HCT116 (cell line): Measurements from ENCODE around the gene SCAANT1. TPM values are rescaled to one million over a fixed set of nuclear protein-coding genes. Genes with fewer than 3 reads are reported as not detected.

Experiments
- ATAC-seq: fragments of 200-7000 bp; cut with Tn5 transposase; 2 replicates; pipeline ENCODE4 v1.9.1; 2020; ENCODE audit warnings: mild to moderate bottlenecking, moderate library complexity
- BruUV-seq: library from RNA; stranded (reverse); fragments of 400-500 nt; replicated peaks from 2 replicates; lab custom pipeline; 2021; lab: Mats Ljungman, UMichigan
- CTCF ChIA-PET: fragments of 300-600 bp; sonication (Branson Sonifier 250); formaldehyde crosslinking; loops from one replicate; lab custom pipeline; 2021; ENCODE audit warnings: antibody characterized with exemption; lab: Charles Lee
- POLR2A ChIA-PET: fragments of 300-600, 350-600 bp; sonication (Branson Sonifier 250); formaldehyde crosslinking; loops from one replicate; lab custom pipeline; 2021; ENCODE audit warnings: antibody characterized with exemption; lab: Charles Lee
- RAD21 ChIA-PET, 2 experiments: fragments of 300-600 bp; sonication (Branson Sonifier 250); formaldehyde crosslinking; loops; one replicate each; lab custom pipeline; 2023; ENCODE audit warnings: low total read pairs in 2 of 2; ENCODE audit not compliant: uncharacterized antibody in 2 of 2, unreplicated experiment in 2 of 2, low non-redundant PET in 1 of 2; lab: Charles Lee
- DNase-seq: peaks from one replicate; pipeline ENCODE4 v3.0.0-alpha.2; 2010; ENCODE audit warnings: low read depth, low spot score
- H2AFZ ChIP-seq: fragments of 200-600 bp; shearing (Covaris generic), sonication (generic); 2 replicates; pipeline ENCODE4 v1.6.1; 2017; ENCODE audit warnings: low read depth, mixed run types, mixed read lengths, antibody characterized with exemption, low read length; ENCODE audit not compliant: poor library complexity, severe bottlenecking
- H3K27ac ChIP-seq: 2 replicates; pipeline ENCODE4 v1.5.1; 2012; ENCODE audit warnings: low read depth, low read length
- H3K27me3 ChIP-seq: fragments of 200-600 bp; sonication (generic); 2 replicates; pipeline ENCODE4 v1.6.1; 2016; ENCODE audit warnings: mixed run types, low read length, mixed read lengths; ENCODE audit not compliant: insufficient read depth
- H3K36me3 ChIP-seq, 2 experiments: fragments of 200-500 bp in 1 of 2; fragments of 200-600 bp in 1 of 2; sonication (Bioruptor generic) in 1 of 2; sonication (generic) in 1 of 2; 2 replicates each; pipeline versions ENCODE4 v1.5.1 to v1.6.1; 2014 to 2016; ENCODE audit warnings: low read length in 2 of 2, inconsistent platforms in 1 of 2, mixed read lengths in 1 of 2, mixed run types in 1 of 2; ENCODE audit not compliant: insufficient read depth in 2 of 2, control insufficient read depth in 1 of 2
- H3K4me1 ChIP-seq, 2 experiments: fragments of 200-600 bp in 1 of 2; sonication (generic) in 1 of 2; 2 replicates each; pipeline versions ENCODE4 v1.5.1 to v1.6.1; 2012 to 2017; ENCODE audit warnings: low read length in 2 of 2, inconsistent platforms in 1 of 2, mild to moderate bottlenecking in 1 of 2, mixed read lengths in 1 of 2, mixed run types in 1 of 2, moderate library complexity in 1 of 2; ENCODE audit not compliant: insufficient read depth in 2 of 2, control insufficient read depth in 1 of 2
- H3K4me2 ChIP-seq: fragments of 200-600 bp; sonication (generic); 2 replicates; pipeline ENCODE4 v1.6.1; 2017; ENCODE audit warnings: mixed run types, low read length, mixed read lengths
- H3K4me3 ChIP-seq, 2 experiments: fragments of 200-600 bp in 1 of 2; sonication (generic) in 1 of 2; replicated peaks in 1 of 2; 2 replicates each; pipeline ENCODE4 v1.5.1; 2011 to 2016; ENCODE audit warnings: low read length in 2 of 2, control low read depth in 1 of 2, low read depth in 1 of 2, mild to moderate bottlenecking in 1 of 2, mixed read lengths in 1 of 2, mixed run types in 1 of 2
- H3K79me2 ChIP-seq: fragments of 200-600 bp; sonication (generic); 2 replicates; pipeline ENCODE4 v1.6.1; 2017; ENCODE audit warnings: mild to moderate bottlenecking, mixed run types, low read length, moderate library complexity, mixed read lengths; ENCODE audit not compliant: insufficient read depth
- H3K9ac ChIP-seq: fragments of 200-600 bp; sonication (generic); 2 replicates; pipeline ENCODE4 v1.6.1; 2016; ENCODE audit warnings: low read length, mixed read lengths
- H3K9me2 ChIP-seq: fragments of 200-600 bp; sonication (generic), shearing (Covaris generic); 2 replicates; pipeline ENCODE4 v1.6.1; 2017; ENCODE audit warnings: mixed run types, mild to moderate bottlenecking, moderate library complexity; ENCODE audit not compliant: insufficient read depth
- H3K9me3 ChIP-seq, 2 experiments: fragments of 200-500 bp in 1 of 2; fragments of 200-600 bp in 1 of 2; sonication (Bioruptor generic) in 1 of 2; sonication (generic) in 1 of 2; 2 replicates each; pipeline ENCODE4 v1.6.1; 2014 to 2017; ENCODE audit warnings: low read length in 2 of 2, mixed read lengths in 2 of 2, inconsistent platforms in 1 of 2, low read depth in 1 of 2, mild to moderate bottlenecking in 1 of 2, mixed run types in 1 of 2, moderate library complexity in 1 of 2; ENCODE audit not compliant: control insufficient read depth in 1 of 2, insufficient read depth in 1 of 2
- H4K20me1 ChIP-seq: fragments of 200-600 bp; sonication (generic), shearing (Covaris generic); 2 replicates; pipeline ENCODE4 v1.6.1; 2017; ENCODE audit warnings: mixed run types, mild to moderate bottlenecking, moderate library complexity; ENCODE audit not compliant: insufficient read depth
- ATF3 ChIP-seq: IDR thresholded peaks from 2 replicates; pipeline ENCODE4 v1.6.1; 2012
- CBX3 ChIP-seq: IDR thresholded peaks from 2 replicates; pipeline ENCODE4 v1.6.1; 2012; ENCODE audit warnings: low read depth
- CEBPB ChIP-seq: IDR thresholded peaks from 2 replicates; pipeline ENCODE4 v1.6.1; 2012; ENCODE audit warnings: low read depth
- POLR2A ChIP-seq: IDR thresholded peaks from 2 replicates; pipeline ENCODE4 v1.7.0; 2011; ENCODE audit warnings: borderline replicate concordance; ENCODE audit not compliant: insufficient read depth, insufficient read length; ENCODE audit errors: extremely low read depth
- REST ChIP-seq: IDR thresholded peaks from 2 replicates; pipeline ENCODE4 v1.6.1; 2012; ENCODE audit warnings: low read depth
- SIN3A ChIP-seq: IDR thresholded peaks from 2 replicates; pipeline ENCODE4 v1.6.1; 2012; ENCODE audit warnings: low read depth
- ZFX ChIP-seq: fragments of 450-650 bp; IDR thresholded peaks from 2 replicates; pipeline ENCODE4 v1.6.1; 2017
- ZNF274 ChIP-seq: fragments of 200-500 bp; sonication (Bioruptor generic); IDR thresholded peaks from 2 replicates; pipeline ENCODE4 v1.6.1; 2014; ENCODE audit warnings: mild to moderate bottlenecking, low read depth, low read length, inconsistent platforms
- intact Hi-C: fragments of 100-400 bp; cut with micrococcal nuclease; formaldehyde crosslinking; loops from 2 replicates; pipeline ENCODE4 v1.10.0; 2022
- total RNA-seq: library from RNA; stranded (reverse); gene quantifications from one replicate; pipeline ENCODE4 v1.2.1, GENCODE V29; 2021; ENCODE audit not compliant: unreplicated experiment

SCAANT1 gene
- total RNA-seq, 1 experiment from 2014 or later, result not detected

GRCh38 chr3:63950698-63951097 lies 38.5 kb upstream of the SCAANT1 start:
- ChIA-PET RAD21 (no interaction called here), CTCF (interaction anchor here (0.9 kb wide), 1 partner anchor 10 kb away, joined by 6 read pairs; no protein-coding TSS in a partner anchor), POLR2A (no interaction called here)
- no peaks in the 10 kb centered on the region for H3K9me2 ChIP-seq
- H3K27ac ChIP-seq, result no peak overlapping the region
- H3K36me3 ChIP-seq, result no peaks in the 10 kb centered on the region
- DNase-seq (no peak), ATAC-seq (no peak)
- no peaks in the 10 kb centered on the region for H3K27me3 ChIP-seq
- peaks cover 6% of the 10 kb centered on the region; the same call in 1 of the 2 replicates for H4K20me1 ChIP-seq
- no peak overlapping the region for H3K4me3 ChIP-seq
- intact Hi-C loops, result no loop called here
- no peak overlapping the region for H2AFZ ChIP-seq
- TF ChIP-seq POLR2A (no peak), CEBPB (no peak), SIN3A (no peak), CBX3 (no peak), ZNF274 (no peak), REST (no peak), ZFX (no peak), ATF3 (no peak)
- peaks cover 25% of the 10 kb centered on the region for H3K79me2 ChIP-seq
- BruUV-seq, result no TSS peak
- H3K9me3 ChIP-seq, result no peaks in the 10 kb centered on the region
- no peak overlapping the region for H3K9ac ChIP-seq
- H3K4me2 ChIP-seq, result no peak overlapping the region
- H3K4me1 ChIP-seq, result no peaks in the 10 kb centered on the region
